ENCODE results near the gene HSPA1A. TPM values are rescaled to one million over a fixed set of nuclear protein-coding genes. Genes with fewer than 3 reads are reported as not detected.

HSPA1A gene
- total and polyA plus RNA-seq, 12 donors, result 113 to 679 (median 235) TPM

DNA sequence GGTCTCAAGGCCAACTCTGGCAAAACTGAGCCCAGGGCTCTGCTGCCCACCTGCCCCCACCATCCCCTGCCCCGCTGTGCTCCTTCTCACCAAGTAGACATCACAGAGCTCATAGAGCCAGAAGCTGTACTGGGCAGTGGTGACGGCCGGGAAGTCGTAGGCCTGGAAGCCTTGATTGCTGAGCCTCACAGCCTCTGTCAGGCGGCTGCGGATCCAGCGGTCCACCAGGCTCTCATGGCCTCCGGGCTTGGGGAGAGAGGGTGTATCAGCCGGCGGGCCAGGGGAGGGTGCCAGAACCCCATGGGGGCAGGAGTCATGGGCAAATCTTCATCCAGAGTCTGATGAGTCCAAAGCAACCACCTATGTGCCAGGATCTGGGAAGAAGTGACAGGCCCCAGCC lies 35.4 kb upstream of the HSPA1A start:
- peaks cover 7 to 21% (median 13%) of the 10 kb centered on the region in 9 donors for H3K4me1 ChIP-seq
- 95 to 97% methylated on average over 10 of the region's 10 CpGs for WGBS, 2 donors
- TF ChIP-seq, protein P1, sequence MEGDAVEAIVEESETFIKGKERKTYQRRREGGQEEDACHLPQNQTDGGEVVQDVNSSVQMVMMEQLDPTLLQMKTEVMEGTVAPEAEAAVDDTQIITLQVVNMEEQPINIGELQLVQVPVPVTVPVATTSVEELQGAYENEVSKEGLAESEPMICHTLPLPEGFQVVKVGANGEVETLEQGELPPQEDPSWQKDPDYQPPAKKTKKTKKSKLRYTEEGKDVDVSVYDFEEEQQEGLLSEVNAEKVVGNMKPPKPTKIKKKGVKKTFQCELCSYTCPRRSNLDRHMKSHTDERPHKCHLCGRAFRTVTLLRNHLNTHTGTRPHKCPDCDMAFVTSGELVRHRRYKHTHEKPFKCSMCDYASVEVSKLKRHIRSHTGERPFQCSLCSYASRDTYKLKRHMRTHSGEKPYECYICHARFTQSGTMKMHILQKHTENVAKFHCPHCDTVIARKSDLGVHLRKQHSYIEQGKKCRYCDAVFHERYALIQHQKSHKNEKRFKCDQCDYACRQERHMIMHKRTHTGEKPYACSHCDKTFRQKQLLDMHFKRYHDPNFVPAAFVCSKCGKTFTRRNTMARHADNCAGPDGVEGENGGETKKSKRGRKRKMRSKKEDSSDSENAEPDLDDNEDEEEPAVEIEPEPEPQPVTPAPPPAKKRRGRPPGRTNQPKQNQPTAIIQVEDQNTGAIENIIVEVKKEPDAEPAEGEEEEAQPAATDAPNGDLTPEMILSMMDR (IDR thresholded peaks at IDR 0.05), result no peak
- H3K9me3 ChIP-seq, result no peaks in the 10 kb centered on the region
- ATAC-seq (no peak), DNase-seq (no peak)
- intact Hi-C loops (cut with DNase I), result loop anchor here in 5 of 10 donors (5.0 to 10.0 kb wide), 4 partner anchors 38 to 57 kb away; partner anchors contain the start of gene MSH5 (in 1 of the 5)
- no peak overlapping the region for H3K4me3 ChIP-seq
- no peak overlapping the region for H3K27ac ChIP-seq
- H3K27me3 ChIP-seq, result no peaks in the 10 kb centered on the region
- H3K36me3 ChIP-seq, result peaks cover 0 to 72% (median 42%) of the 10 kb centered on the region in 9 donors

DNA sequence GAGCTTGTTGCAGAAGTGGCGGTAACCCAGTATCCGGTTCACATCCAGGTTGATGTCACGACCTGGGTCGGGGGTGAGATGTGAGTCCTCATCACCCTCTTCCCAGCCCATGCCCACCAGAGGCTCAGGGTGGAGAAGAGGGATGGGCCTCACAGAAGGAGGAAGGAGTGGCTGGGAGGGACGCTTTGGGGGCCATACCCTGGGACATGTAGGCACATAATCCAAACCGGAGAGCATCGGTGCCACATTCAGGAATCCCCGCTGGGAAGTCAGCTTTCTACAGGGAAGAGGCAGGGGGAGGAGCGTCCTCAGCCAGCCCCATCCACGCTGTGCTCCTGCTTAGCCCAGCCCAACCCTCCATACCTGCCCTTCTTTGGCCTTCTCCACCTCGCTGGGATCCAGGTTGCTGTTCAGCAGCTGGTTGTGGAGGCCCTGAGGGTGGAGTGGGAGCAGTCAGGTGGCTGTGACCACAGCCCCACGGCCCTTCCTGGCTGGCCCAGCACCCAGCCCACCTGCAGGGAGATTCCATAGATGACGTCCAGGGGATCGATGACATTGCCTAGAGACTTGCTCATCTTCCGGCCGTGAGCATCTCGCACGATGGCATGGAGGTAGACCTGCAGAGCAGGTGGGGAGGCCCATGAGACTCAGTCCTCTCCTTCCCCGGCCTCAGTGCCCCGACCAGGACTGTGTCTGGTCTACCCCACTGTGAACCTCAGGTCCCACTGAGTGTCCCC lies 34.7 kb upstream of the HSPA1A start:
- ATAC-seq (no peak), DNase-seq (no peak)
- Histone ChIP-seq H3K9me3 (no peaks in the 10 kb centered on the region), H3K36me3 (peaks cover 0 to 80% (median 49%) of the 10 kb centered on the region in 9 donors), H3K27ac (no peak overlapping the region), H3K4me1 (peaks cover 7 to 20% (median 13%) of the 10 kb centered on the region in 9 donors), H3K27me3 (no peaks in the 10 kb centered on the region), H3K4me3 (no peak overlapping the region)
- intact Hi-C loops (cut with DNase I), result loop anchor here in 1 of 10 donors (5.0 kb wide), 1 partner anchor 38 kb away; the partner anchor contains the start of gene MSH5
- 90 to 94% methylated on average over 20 of the region's 20 CpGs for WGBS, 2 donors
- TF ChIP-seq, protein P1 (IDR thresholded peaks at IDR 0.05), result no peak

DNA sequence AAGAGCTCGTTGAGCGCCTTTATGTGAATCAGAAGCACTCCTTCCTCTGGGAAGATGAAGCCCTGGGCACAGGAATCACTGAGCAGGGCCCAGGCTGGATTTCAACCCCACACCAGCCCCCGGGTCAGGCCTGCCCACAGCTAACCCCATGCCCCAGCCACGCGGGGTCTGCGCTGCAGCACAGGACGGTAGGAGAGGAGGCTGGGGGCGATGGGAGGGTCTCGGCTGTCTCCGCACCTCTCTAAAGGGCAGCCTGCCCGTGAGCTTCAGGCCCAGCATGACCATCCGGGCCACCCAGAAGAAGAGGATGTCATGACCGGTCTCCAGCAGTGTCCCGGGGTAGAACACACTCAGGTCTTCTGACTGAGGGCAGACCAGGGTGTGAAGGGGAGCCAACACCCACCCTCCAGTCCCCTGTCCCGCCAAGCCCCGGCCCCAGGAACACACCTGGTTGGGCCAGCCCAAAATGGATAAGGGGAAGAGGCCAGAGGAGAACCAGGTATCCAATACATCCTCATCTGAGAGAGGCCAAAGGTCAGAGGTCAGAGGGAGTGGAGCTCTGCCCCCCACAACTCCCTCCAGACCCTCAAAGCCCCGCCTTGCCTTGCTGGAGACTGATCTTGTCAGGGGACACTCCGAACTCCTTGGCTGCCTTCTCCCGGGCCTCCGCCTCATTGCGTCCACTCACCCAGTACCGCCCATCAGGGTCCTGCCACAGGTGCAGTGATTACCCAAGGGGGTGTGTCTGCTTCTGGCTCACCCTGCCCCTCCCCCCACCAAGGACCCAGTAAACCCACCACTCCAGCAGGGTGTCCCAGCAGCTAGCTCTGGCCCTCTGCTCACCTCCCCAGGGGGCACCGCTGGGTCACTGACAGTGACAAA lies 33.9 kb upstream of the HSPA1A start:
- Histone ChIP-seq H3K36me3 (peaks cover 0 to 88% (median 49%) of the 10 kb centered on the region in 9 donors), H3K9me3 (no peaks in the 10 kb centered on the region), H3K27ac (no peak overlapping the region), H3K4me1 (peaks cover 7 to 15% (median 12%) of the 10 kb centered on the region in 9 donors), H3K4me3 (no peak overlapping the region), H3K27me3 (no peaks in the 10 kb centered on the region)
- ATAC-seq, result no peak
- intact Hi-C loops (cut with DNase I), result loop anchor here in 1 of 10 donors (5.0 kb wide), 1 partner anchor 39 kb away; the partner anchor contains the start of gene MSH5
- DNase-seq, result no peak
- WGBS, 2 donors, result 95% methylated on average over 23 of the region's 23 CpGs
- TF ChIP-seq, protein P1 (IDR thresholded peaks at IDR 0.05), result no peak

Measured in heart right ventricle (tissue), 16 donors.